PC-9 (cell line): ENCODE measurements around the gene EMC10.

Experiments used
- EZH2 ChIP-seq: fragments of 200-600 bp; sonication (generic); IDR thresholded peaks from 2 replicates; pipeline ENCODE4 v1.8.0; 2017; ENCODE audit warnings: antibody characterized with exemption, low read depth
- TF ChIP-seq, protein P1 (sequence below): fragments of 200-600 bp; sonication (generic); conservative IDR thresholded peaks from 2 replicates; pipeline ENCODE4 v1.6.1; 2017; ENCODE audit warnings: mixed run types, antibody characterized with exemption, mild to moderate bottlenecking, moderate library complexity

DNA sequence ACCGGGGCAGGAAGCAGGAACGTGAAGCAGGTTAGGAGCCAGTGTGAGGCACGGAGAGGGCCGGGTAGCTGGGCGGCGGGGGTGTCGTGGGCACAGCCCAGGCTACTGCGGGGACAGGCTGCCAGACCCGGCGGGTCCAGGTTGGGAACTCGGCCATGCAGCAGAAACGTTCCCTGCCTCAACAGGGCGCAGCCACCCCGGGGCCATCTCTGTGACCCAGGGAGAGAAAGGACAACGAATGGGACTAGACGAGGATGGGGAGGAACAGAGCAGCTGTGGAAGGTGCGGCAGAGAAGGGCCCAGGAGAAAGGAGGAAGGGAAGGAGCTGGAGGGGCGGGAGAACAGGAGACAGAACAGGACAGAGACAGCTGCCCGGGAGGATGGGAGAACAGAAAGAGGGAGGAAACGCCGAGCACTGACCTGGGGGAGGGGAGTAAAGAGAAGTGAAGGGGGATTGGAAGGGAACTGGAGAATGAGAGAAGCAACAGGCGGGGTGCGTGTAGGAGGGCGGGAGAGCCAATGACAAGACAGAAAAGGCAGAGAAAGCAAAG lies 13.2 kb downstream of the EMC10 start:
- TF ChIP-seq, protein P1, sequence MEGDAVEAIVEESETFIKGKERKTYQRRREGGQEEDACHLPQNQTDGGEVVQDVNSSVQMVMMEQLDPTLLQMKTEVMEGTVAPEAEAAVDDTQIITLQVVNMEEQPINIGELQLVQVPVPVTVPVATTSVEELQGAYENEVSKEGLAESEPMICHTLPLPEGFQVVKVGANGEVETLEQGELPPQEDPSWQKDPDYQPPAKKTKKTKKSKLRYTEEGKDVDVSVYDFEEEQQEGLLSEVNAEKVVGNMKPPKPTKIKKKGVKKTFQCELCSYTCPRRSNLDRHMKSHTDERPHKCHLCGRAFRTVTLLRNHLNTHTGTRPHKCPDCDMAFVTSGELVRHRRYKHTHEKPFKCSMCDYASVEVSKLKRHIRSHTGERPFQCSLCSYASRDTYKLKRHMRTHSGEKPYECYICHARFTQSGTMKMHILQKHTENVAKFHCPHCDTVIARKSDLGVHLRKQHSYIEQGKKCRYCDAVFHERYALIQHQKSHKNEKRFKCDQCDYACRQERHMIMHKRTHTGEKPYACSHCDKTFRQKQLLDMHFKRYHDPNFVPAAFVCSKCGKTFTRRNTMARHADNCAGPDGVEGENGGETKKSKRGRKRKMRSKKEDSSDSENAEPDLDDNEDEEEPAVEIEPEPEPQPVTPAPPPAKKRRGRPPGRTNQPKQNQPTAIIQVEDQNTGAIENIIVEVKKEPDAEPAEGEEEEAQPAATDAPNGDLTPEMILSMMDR, result no peak
- no peak for TF ChIP-seq EZH2
